Left ventricle myocardium inferior (tissue), 1 donor: ENCODE results near the gene MITF. TPM values are rescaled to one million over a fixed set of nuclear protein-coding genes. Genes with fewer than 3 reads are reported as not detected.

Experiments
- DNase-seq: peaks from one replicate; pipeline ENCODE4 v3.0.0-alpha.2; 2020
- H3K27ac ChIP-seq: fragments of 200-600 bp; replicated peaks from 2 replicates; pipeline ENCODE4 v1.8.0; 2021
- H3K27me3 ChIP-seq: fragments of 200-600 bp; 2 replicates; pipeline ENCODE4 v1.8.0; 2021; ENCODE audit warnings: low read depth
- H3K36me3 ChIP-seq: fragments of 200-600 bp; 2 replicates; pipeline ENCODE4 v1.8.0; 2021
- H3K4me1 ChIP-seq: fragments of 200-600 bp; 2 replicates; pipeline ENCODE4 v1.8.0; 2021
- H3K4me3 ChIP-seq: fragments of 200-600 bp; 2 replicates; pipeline ENCODE4 v1.8.0; 2021; ENCODE audit warnings: mild to moderate bottlenecking, moderate library complexity
- H3K9me3 ChIP-seq: fragments of 200-600 bp; replicated peaks from 2 replicates; pipeline ENCODE4 v1.8.0; 2021
- CTCF ChIP-seq: fragments of 200-600 bp; IDR thresholded peaks from 2 replicates; pipeline ENCODE4 v1.8.0; 2021; ENCODE audit warnings: antibody characterized with exemption, mild to moderate bottlenecking, borderline replicate concordance
- intact Hi-C: fragments of 100-400 bp; cut with micrococcal nuclease; formaldehyde crosslinking; loops from one replicate; pipeline ENCODE4 v1.11.0; 2022
- total RNA-seq: library from RNA; stranded (reverse); fragmentation: NEBNext Ultra II Directional; extraction: Animal tissue kit (Norgen Biotek cat#: 25700); gene quantifications from one replicate; pipeline ENCODE4 v1.2.1, GENCODE V29; 2021
- donor health status: DM: no; HTN: yes; CAD: no; lungs with severe emphysema.

Gene MITF
- total RNA-seq, 1 donor from 2014 or later, result 81.9 TPM

GRCh38 chr3:69959581-69959980 is 220.3 kb downstream of the MITF start:
- Histone ChIP-seq H3K27me3 (no peaks in the 10 kb centered on the region), H3K36me3 (peaks cover 51% of the 10 kb centered on the region), H3K27ac (no peak overlapping the region), H3K9me3 (no peaks in the 10 kb centered on the region), H3K4me1 (peaks cover 6% of the 10 kb centered on the region), H3K4me3 (no peak overlapping the region)
- intact Hi-C loops, result no loop called here
- DNase-seq, result no peak
- no peak for TF ChIP-seq CTCF

DNA sequence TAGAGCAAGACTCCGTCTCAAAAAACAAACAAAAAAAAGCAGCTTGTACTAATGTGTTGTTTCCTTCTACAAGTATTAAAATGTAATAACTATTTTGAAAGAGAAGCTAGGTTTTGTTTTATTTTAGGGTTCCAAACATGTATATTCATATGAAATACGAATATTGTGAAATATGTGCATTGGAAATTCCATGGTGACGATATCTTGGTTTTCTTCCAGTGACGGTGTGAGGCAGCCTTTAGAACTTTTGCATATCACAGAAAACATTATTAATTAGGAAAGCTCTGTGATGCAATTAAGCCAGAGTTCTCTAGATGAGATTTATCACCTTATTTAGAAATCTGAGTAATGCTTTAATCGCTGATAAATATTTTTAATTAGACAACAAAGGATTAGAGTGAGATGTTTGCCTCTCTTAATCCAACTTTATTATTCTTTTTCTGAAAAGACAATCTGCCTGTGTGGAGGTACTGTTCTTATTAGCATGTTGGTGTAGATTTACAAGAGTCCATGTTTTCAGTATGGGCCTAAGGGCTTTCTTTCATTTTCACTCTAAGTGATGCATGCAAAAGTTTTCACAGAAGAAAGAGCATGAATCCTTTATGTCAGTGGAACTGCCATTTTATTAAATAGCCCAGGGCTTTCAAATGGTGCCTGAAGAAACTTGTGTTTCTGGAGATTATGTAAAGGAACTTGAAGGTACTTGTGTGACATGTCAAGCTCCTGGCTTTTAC is 222.6 kb downstream of the MITF start:
- intact Hi-C loops, result no loop called here
- H3K36me3 ChIP-seq, result peaks cover 55% of the 10 kb centered on the region
- DNase-seq, result no peak
- H3K9me3 ChIP-seq, result no peaks in the 10 kb centered on the region
- H3K27me3 ChIP-seq, result no peaks in the 10 kb centered on the region
- no peak for TF ChIP-seq CTCF
- no peak overlapping the region for H3K27ac ChIP-seq
- peaks cover 6% of the 10 kb centered on the region for H3K4me1 ChIP-seq
- no peak overlapping the region for H3K4me3 ChIP-seq

DNA sequence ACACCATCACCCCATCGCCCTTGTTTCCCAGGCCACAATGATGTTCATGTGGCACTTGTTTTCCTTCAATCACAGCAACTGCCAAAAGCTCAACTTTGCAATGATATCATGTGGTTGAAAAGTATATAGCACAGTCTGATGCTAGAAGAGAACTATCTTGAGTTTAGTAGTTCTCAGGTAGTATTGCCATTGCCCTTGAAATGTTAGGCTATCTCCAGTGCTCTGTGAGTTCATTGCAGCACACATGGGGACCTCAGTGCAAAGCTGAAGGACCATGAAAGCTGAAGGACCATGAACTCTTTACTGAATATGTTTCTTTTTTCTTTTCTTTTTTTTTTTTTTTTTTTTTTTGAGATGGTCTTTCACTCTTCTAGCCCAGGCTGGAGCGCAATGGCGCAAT is 224.4 kb downstream of the MITF start:
- H3K9me3 ChIP-seq, result no peaks in the 10 kb centered on the region
- H3K4me3 ChIP-seq, result no peak overlapping the region
- peaks cover 37% of the 10 kb centered on the region for H3K36me3 ChIP-seq
- intact Hi-C loops, result no loop called here
- peaks cover 6% of the 10 kb centered on the region for H3K4me1 ChIP-seq
- H3K27ac ChIP-seq, result no peak overlapping the region
- no peak for DNase-seq
- no peak for TF ChIP-seq CTCF
- no peaks in the 10 kb centered on the region for H3K27me3 ChIP-seq

GRCh38 chr3:69967156-69967555 is 227.9 kb downstream of the MITF start:
- Histone ChIP-seq H3K9me3 (no peaks in the 10 kb centered on the region), H3K36me3 (peaks cover 17% of the 10 kb centered on the region), H3K27me3 (no peaks in the 10 kb centered on the region), H3K27ac (no peak overlapping the region), H3K4me3 (no peak overlapping the region), H3K4me1 (peaks cover 9% of the 10 kb centered on the region)
- DNase-seq, result no peak
- intact Hi-C loops, result no loop called here
- TF ChIP-seq CTCF, result no peak

DNA sequence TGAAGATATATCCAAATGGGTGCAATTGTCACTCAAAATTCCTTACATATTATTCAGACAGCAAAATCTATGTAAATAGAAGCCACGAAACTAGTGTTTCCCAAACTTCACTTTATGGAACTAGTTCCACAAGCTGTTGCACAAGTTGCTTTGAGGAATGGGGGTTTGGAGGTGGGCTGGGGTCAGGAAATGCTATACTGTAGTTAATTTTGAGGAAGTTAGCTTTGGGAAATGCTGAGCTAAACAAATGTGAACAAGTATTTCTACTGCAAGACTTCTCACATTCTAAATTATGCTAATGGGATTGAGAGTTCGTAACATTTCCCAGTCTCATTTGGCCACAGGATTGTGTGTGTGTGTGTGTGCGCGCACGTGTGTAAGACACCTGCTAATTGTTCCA is 231.6 kb downstream of the MITF start:
- intact Hi-C loops, result no loop called here
- H3K27ac ChIP-seq, result no peak overlapping the region
- TF ChIP-seq CTCF, result no peak
- no peaks in the 10 kb centered on the region for H3K9me3 ChIP-seq
- H3K4me1 ChIP-seq, result peaks cover 10% of the 10 kb centered on the region
- H3K4me3 ChIP-seq, result no peak overlapping the region
- no peaks in the 10 kb centered on the region for H3K27me3 ChIP-seq
- DNase-seq, result no peak
- H3K36me3 ChIP-seq, result no peaks in the 10 kb centered on the region
